ENCODE measurements around the gene PRM1.

The PRM1 gene

GRCh38 chr16:11280616-11281522 lies at the start of gene PRM1:
TSS of gene PRM1 (minus strand) at chr16:11281330. CDS start at chr16:11281238, 92 bp downstream.
- no peak for DNase-seq (ENCODE audit: low read depth)

- no peak for DNase-seq (ENCODE audit: low read depth)
Observed at GRCh38 chr16:11330526-11331237, 49.6 kb upstream of the PRM1 start.

GRCh38 chr16:11329891-11330290 lies 48.8 kb upstream of the PRM1 start:
- DNase-seq (ENCODE audit: low read depth): no peak

GRCh38 chr16:11329071-11329491 lies 48.0 kb upstream of the PRM1 start:
- no peak for DNase-seq (ENCODE audit: low read depth)

GRCh38 chr16:11328172-11329070 lies 47.3 kb upstream of the PRM1 start:
- DNase-seq (ENCODE audit: low read depth): peak; percentile 23

- DNase-seq (ENCODE audit: low read depth): no peak
Observed at GRCh38 chr16:11327277-11328171, 46.4 kb upstream of the PRM1 start.

- no peak for DNase-seq (ENCODE audit: low read depth)
Observed at GRCh38 chr16:11326737-11327276, 45.7 kb upstream of the PRM1 start.

- no peak for DNase-seq (ENCODE audit: low read depth)
Observed at GRCh38 chr16:11326084-11326736, 45.1 kb upstream of the PRM1 start.

GRCh38 chr16:11325404-11326083 lies 44.4 kb upstream of the PRM1 start:
- DNase-seq (ENCODE audit: low read depth): no peak

GRCh38 chr16:11323551-11324336 lies 42.6 kb upstream of the PRM1 start:
- DNase-seq (ENCODE audit: low read depth): no peak

GRCh38 chr16:11322823-11323222 lies 41.7 kb upstream of the PRM1 start:
- no peak for DNase-seq (ENCODE audit: low read depth)

GRCh38 chr16:11321662-11322061 lies 40.5 kb upstream of the PRM1 start:
- no peak for DNase-seq (ENCODE audit: low read depth)

- no peak for DNase-seq (ENCODE audit: low read depth)
Observed at GRCh38 chr16:11320170-11320569, 39.0 kb upstream of the PRM1 start.

- DNase-seq (ENCODE audit: low read depth): no peak
Observed at GRCh38 chr16:11319529-11320146, 38.5 kb upstream of the PRM1 start.

- no peak for DNase-seq (ENCODE audit: low read depth)
Observed at GRCh38 chr16:11318817-11319216, 37.7 kb upstream of the PRM1 start.

GRCh38 chr16:11316331-11317015 lies 35.3 kb upstream of the PRM1 start:
- DNase-seq (ENCODE audit: low read depth): no peak

- DNase-seq (ENCODE audit: low read depth): no peak
Observed at GRCh38 chr16:11315510-11315909, 34.4 kb upstream of the PRM1 start.
